Ishikawa (cell line): ENCODE measurements around the gene TARDBP.

Source experiments
- CEBPB ChIP-seq: IDR thresholded peaks from 2 replicates; pipeline ENCODE4 v1.6.1; 2012
- CREB1 ChIP-seq: IDR thresholded peaks from 2 replicates; pipeline ENCODE4 v1.6.1; 2012; ENCODE audit warnings: low read depth
- FOXM1 ChIP-seq: IDR thresholded peaks from 2 replicates; pipeline ENCODE4 v1.6.1; 2012; ENCODE audit warnings: low read depth, borderline replicate concordance
- TAF1 ChIP-seq: IDR thresholded peaks from 2 replicates; pipeline ENCODE4 v1.6.1; 2012; ENCODE audit warnings: low read depth, mild to moderate bottlenecking
- ZBTB7A ChIP-seq: IDR thresholded peaks from 2 replicates; pipeline ENCODE4 v1.6.1; 2012; ENCODE audit warnings: low read depth
- TF ChIP-seq, protein P1 (sequence below): IDR thresholded peaks from 2 replicates; pipeline ENCODE4 v1.6.1; 2012

GRCh38 chr1:11023201-11023600 lies 10.7 kb downstream of the TARDBP start:
- TF ChIP-seq, protein P1, sequence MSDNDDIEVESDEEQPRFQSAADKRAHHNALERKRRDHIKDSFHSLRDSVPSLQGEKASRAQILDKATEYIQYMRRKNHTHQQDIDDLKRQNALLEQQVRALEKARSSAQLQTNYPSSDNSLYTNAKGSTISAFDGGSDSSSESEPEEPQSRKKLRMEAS: no peak
- no peak for TF ChIP-seq CEBPB
- no peak for TF ChIP-seq CREB1
- TF ChIP-seq ZBTB7A: no peak
- TF ChIP-seq FOXM1: no peak
- no peak for TF ChIP-seq TAF1
